ENCODE data around the gene DNAAF1.
A peak's percentile ranks its signal among the peaks of the same experiment; 100 is the strongest.

The DNAAF1 gene

GRCh38 chr16:84161801-84162200 is 16.7 kb downstream of the DNAAF1 start:
- no peak for DNase-seq

DNA sequence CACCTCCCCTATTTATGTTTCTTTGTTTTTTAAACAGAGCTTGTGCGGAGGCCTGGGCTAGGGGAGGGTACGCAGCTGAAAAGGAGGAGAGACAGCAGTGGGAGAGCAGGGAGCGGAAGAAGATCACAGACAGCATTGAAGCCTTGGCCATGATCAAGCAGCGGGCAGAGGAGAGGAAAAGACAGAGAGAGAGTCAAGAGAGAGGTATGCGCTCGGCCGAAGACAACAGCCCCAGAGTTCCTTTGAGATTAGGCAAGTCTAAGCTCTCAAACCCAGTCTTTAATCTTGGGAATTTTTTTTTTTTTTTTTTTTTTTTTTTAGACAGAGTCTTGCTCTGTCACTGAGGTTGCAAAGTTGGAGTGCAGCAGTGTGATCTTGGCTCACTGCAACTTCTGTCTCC is 20.6 kb downstream of the DNAAF1 start:
- no peak for DNase-seq

DNA sequence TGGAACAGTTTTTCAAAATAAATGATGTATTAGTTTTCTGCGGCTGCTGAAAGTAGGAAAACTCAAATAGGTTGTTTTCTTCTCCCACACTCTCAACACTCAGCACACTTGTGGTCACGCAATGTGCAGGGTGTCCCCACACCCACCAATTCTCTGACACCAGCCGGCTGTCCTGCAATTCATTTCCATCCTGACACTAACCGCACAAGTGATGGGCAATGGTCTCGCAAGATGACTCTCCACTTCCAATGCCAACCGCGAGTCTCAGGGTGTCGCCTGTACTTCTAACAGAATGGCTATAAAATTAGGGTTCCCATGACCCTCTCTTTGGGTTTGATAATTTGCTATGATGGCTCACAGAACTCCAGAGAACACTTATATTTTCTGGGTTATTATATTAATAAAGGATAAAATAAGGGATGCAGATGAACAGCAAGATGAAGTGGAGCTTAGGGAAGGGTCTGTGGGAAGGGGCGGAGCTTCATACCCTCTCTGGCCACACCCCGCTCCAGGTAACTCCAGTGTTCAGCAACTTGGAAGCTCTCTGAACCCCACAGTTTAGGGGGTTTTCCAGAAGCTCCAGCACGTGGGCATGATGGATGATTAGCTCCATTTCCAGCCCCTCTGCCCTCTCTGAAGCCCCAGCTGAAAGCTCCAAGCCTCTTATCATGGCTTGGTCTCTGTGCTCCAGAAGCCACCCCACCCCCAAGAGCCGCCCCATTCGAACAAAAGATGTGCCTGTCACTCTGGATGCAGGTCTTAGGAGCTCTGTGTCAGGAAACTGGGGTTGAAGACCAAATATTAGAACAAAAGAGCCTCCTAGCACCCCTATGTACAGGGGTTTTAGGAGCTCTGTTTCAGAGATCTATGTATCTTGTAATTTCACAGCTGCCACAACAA is 21.9 kb downstream of the DNAAF1 start:
- DNase-seq = no peak

DNA sequence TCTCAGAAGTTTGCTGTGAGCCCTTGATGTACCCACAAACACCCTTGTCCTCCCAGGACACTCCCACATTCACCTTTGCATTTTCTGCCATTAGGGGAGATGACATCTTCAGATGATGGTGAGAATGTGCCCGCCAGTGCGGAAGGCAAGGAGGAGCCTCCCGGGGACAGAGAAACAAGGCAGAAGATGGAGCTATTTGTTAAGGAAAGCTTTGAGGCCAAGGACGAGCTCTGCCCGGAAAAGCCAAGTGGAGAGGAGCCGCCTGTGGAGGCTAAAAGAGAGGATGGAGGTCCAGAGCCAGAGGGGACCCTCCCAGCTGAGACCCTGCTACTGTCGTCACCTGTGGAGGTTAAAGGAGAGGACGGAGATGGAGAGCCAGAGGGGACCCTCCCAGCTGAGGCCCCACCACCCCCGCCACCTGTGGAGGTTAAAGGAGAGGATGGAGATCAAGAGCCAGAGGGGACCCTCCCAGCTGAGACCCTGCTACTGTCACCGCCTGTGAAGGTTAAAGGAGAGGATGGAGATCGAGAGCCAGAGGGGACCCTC is 24.7 kb downstream of the DNAAF1 start:
- DNase-seq = no peak

DNA sequence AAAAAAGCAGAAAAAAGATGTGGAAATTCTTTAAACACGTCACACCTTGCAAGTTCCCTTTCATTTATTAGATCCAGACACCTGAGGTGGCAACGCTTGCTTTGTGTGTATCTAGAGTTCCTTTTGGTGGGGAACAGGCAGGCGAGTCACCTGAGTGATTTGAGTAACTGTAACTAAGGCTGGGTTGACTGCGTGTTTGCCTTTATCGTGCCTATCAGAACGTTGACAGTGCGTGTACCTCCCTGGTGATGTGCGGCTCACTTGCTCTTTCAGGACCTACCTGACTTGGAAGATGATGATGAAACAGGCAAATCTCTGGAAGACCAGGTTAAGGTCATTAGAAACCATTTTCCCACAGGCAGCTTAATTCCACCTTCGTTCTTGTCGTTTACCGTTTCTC is 29.3 kb downstream of the DNAAF1 start:
- DNase-seq = no peak

DNA sequence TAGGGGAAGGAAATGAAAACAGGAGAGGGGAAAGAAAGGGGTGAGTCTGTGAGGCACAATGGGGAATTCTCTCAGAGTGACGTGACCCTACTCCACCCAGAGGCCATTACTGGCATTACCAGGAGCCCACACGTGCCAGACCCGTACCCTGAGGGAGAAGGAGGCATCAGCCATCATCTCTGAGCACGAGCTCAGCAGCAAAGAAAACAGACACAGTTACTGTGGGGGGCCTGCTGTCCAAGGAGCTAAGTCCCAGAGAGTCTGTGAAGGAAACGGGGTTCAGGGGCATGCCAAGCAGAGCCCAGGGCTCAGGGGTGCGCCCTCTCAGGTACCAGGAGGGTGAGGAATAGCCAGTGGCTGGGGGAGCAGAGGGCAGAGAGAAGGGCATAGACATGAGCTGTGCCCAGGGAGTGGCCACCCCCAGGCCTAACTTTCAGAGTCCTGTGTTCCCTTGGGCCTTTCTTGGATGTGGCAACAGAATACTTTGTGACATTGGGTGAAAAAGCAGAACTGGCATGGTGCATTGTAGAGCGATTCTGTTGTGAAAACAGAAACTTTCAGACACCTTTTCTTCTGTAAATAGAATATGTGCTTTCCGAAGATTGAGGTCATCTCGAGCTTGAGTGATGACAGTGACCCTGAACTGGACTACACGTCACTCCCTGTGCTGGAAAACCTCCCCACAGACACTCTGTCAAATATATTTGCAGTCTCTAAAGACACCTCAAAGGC is 30.4 kb downstream of the DNAAF1 start:
- DNase-seq = peak in 1 of 2 experiments; percentile 69

- DNase-seq = no peak
Measured at GRCh38 chr16:84176192-84177053, 31.3 kb downstream of the DNAAF1 start.

DNA sequence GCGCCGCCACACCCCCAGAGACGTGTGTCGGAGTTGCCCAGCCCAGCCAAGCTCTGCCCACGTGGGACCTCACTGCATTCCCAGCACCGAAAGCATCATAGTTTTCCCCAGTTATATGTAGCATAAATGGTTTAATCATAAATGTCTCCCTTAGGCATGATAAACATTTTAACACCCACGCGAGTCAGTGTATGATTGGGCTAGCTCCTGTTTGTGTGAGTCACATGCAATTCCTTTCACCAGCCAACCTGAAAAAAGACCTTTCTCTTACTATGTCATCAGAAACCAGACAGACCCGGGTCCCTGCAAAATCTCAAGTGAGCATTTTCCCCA is 32.6 kb downstream of the DNAAF1 start:
- DNase-seq = no peak

- DNase-seq = no peak
Measured at GRCh38 chr16:84178146-84178765, 33.1 kb downstream of the DNAAF1 start.

DNA sequence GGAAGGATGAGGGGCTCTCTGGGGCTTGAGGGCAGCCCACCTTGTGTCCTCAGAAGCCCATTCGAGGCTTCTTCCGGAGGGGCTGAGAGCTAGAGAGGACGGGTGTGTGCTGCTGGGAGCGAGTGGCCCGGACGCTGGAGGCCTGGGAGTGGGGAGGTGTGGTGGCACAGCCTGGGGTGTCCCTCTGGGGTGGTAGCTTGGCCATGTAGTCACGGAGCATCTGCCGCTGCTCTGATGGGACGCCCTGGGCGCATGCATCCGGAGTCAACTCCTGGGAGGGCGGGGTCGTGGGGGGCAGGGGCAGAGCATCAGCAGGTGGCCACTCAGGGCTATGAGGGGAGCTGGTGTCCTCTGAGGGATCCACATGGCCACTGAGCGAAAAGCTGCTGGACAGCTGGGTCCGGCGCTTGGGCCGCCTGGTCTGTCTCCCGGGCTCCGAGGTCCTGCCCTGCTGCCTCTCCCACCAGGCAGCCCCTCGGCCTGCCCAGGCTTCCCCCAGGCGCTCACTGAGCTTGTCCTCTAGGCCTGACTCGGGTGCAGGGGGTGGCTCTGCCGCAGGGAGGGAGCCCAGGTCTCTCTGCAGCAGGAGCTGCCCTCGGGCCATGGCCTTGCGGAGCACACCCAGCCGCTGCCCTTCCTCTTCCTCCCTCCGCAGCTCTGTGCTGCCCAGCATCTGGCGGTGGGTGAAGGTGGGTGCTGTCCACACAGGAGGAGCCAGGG is 33.9 kb downstream of the DNAAF1 start:
- no peak for DNase-seq

- DNase-seq = no peak
Measured at GRCh38 chr16:84179612-84180320, 34.7 kb downstream of the DNAAF1 start.

DNA sequence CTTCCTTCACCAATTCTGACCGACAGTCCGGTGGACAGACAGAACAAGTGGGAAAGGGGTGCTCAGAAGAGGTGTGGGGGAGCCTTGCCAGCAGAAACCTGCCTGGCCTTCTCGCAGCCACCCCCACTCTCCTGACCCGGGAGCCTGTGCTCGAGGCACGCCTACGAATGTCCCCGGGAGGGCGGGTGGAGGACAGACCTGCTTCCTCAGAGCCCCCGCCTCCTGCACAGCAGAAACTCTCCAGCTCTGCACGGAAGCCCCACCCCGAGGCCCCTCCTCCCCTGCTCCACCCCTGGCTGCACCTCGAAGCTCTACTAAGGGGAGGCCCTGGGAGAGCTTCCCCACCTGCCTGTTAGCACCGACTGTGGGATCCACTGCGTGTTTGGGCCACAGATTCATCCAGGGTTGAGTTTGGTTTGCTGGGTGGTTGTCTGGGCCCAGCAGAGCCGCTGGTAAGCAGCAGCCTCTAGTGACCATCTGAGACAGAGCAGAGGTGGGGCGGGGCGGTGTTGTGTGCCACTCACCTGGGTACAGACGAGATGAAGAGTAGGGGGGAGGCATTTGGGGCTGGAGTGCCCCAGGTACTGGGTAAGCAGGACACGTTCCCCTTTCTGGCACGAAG is 35.5 kb downstream of the DNAAF1 start:
- no peak for DNase-seq

- no peak for DNase-seq
Measured at GRCh38 chr16:84181144-84181915, 36.2 kb downstream of the DNAAF1 start.

DNA sequence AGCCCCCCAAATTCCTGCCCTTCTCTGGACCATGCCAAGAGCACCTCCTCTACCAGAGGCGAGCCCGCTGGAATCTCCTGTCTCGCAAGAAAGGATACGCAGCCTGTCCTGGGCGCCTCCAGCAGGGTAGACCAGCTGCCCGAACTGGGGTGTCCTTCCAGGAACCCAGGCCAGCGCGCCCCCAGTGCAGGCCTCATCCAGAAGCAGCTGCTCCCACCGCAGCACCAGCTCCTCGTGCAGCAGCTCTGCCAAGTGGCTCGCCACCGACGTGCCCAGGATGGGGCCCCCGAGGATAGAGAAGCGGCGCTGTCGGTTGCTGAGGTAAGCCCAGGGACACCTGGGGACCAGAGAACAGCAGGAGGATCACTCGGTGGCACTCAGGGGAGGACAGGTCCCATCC is 37.0 kb downstream of the DNAAF1 start:
- DNase-seq = no peak

GRCh38 chr16:84182680-84183571 is 37.8 kb downstream of the DNAAF1 start:
- no peak for DNase-seq

GRCh38 chr16:84183572-84183875 is 38.4 kb downstream of the DNAAF1 start:
- no peak for DNase-seq

GRCh38 chr16:84183911-84184591 is 38.9 kb downstream of the DNAAF1 start:
- DNase-seq = no peak

DNA sequence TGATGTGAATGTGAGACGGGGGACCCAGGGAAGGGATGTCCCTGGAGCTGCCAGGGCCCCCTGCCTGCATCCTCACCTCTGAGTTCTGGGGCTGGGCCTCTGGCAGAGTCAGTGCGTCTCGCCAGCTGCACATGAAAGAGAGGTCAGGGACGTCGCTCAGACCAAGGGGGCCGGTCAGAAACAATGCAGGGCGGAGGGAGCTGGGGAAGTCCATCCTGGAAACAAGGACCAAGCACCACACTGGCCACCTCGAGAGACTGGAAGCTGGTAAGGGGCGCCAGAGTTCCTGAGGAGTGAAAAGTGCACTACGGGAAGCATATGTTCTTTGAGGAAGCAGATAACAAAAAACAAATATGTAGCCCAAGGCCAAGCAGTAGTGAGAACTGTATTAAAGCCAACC is 39.7 kb downstream of the DNAAF1 start:
- no peak for DNase-seq

All from SW 1271 (cell line).